IMR-90 (cell line): Measurements from ENCODE around the gene L3MBTL4. TPM values are rescaled to one million over a fixed set of nuclear protein-coding genes. Genes with fewer than 3 reads are reported as not detected.

ENCODE experiments used
- ATAC-seq: fragments of 200-7000 bp; cut with Tn5 transposase; 2 replicates; pipeline ENCODE4 v1.9.1; 2020; ENCODE audit warnings: low read depth, mild to moderate bottlenecking, moderate library complexity
- BruUV-seq: library from RNA; stranded (reverse); fragments of 400-500 nt; replicated peaks from 2 replicates; lab custom pipeline; 2021; lab: Mats Ljungman, UMichigan
- CTCF ChIA-PET: fragments of 300-600 bp; formaldehyde crosslinking; extraction: SDS; loops from one replicate; lab custom pipeline; 2021; ENCODE audit warnings: antibody characterized with exemption; lab: Yijun Ruan, JAX
- POLR2A ChIA-PET: fragments of 300-600 bp; sonication (Branson Sonifier 250); formaldehyde crosslinking; loops from one replicate; lab custom pipeline; 2022; ENCODE audit warnings: antibody characterized with exemption; ENCODE audit not compliant: unreplicated experiment; lab: Charles Lee
- DNase-seq: peaks from one replicate; pipeline ENCODE4 v3.0.0; 2013
- H2AFZ ChIP-seq: replicated peaks from 2 replicates; pipeline ENCODE3; 2013; ENCODE audit warnings: low read length, mild to moderate bottlenecking; ENCODE audit not compliant: poor library complexity
- H2AK5ac ChIP-seq: 2 replicates; pipeline ENCODE4 v1.6.1; 2013; ENCODE audit warnings: low read depth, low read length, inconsistent platforms
- H2AK9ac ChIP-seq: replicated peaks from 2 replicates; pipeline ENCODE3; 2013; ENCODE audit warnings: mild to moderate bottlenecking, low read depth, low read length, moderate library complexity; ENCODE audit not compliant: poor library complexity
- H2BK120ac ChIP-seq: 2 replicates; pipeline ENCODE4 v1.6.1; 2013; ENCODE audit warnings: low read depth, low read length, inconsistent platforms
- H2BK15ac ChIP-seq: 3 replicates; pipeline ENCODE4 v1.6.1; 2013; ENCODE audit warnings: low read depth, low read length, inconsistent platforms
- H2BK20ac ChIP-seq: 2 replicates; pipeline ENCODE4 v1.6.1; 2013; ENCODE audit warnings: low read depth, mild to moderate bottlenecking, inconsistent platforms, low read length, moderate library complexity
- H2BK5ac ChIP-seq: 2 replicates; pipeline ENCODE4 v1.6.1; 2013; ENCODE audit warnings: mild to moderate bottlenecking, low read depth, low read length, inconsistent platforms; ENCODE audit not compliant: poor library complexity, severe bottlenecking
- H3K14ac ChIP-seq: replicated peaks from 2 replicates; pipeline ENCODE4 v1.6.1; 2013; ENCODE audit warnings: low read depth, low read length, inconsistent platforms
- H3K18ac ChIP-seq: 2 replicates; pipeline ENCODE4 v1.6.1; 2013; ENCODE audit warnings: low read depth, low read length, control low read depth
- H3K23ac ChIP-seq: 2 replicates; pipeline ENCODE4 v1.6.1; 2013; ENCODE audit warnings: low read depth, low read length, inconsistent platforms
- H3K27ac ChIP-seq: 2 replicates; pipeline ENCODE4 v1.5.1; 2013; ENCODE audit warnings: mild to moderate bottlenecking, control low read depth, low read length; ENCODE audit not compliant: insufficient read depth
- H3K27me3 ChIP-seq: 2 replicates; pipeline ENCODE4 v1.6.1; 2013; ENCODE audit warnings: low read length; ENCODE audit not compliant: control insufficient read depth, insufficient read depth
- H3K36me3 ChIP-seq: 2 replicates; pipeline ENCODE4 v1.6.1; 2013; ENCODE audit warnings: low read length, mixed read lengths; ENCODE audit not compliant: control insufficient read depth, insufficient read depth
- H3K4ac ChIP-seq: 2 replicates; pipeline ENCODE4 v1.6.1; 2013; ENCODE audit warnings: low read depth, low read length, inconsistent platforms
- H3K4me1 ChIP-seq: 2 replicates; pipeline ENCODE4 v1.6.1; 2013; ENCODE audit warnings: low read length, mixed read lengths; ENCODE audit not compliant: control insufficient read depth, insufficient read depth
- H3K4me2 ChIP-seq: 2 replicates; pipeline ENCODE4 v1.6.1; 2013; ENCODE audit warnings: low read depth, mild to moderate bottlenecking, control low read depth, low read length, moderate library complexity
- H3K4me3 ChIP-seq: 2 replicates; pipeline ENCODE4 v1.5.1; 2013; ENCODE audit warnings: low read depth, mild to moderate bottlenecking, control low read depth, low read length, moderate library complexity; ENCODE audit not compliant: insufficient read depth
- H3K56ac ChIP-seq: 2 replicates; pipeline ENCODE4 v1.6.1; 2013; ENCODE audit warnings: low read length, inconsistent platforms; ENCODE audit not compliant: insufficient read depth; ENCODE audit errors: extremely low read depth
- H3K79me1 ChIP-seq, 2 experiments: 2 replicates each; pipeline ENCODE4 v1.6.1; 2013; ENCODE audit warnings: low read length in 2 of 2, inconsistent platforms in 1 of 2, low read depth in 1 of 2
- H3K9ac ChIP-seq: 2 replicates; pipeline ENCODE4 v1.6.1; 2013; ENCODE audit warnings: low read depth, low read length, control low read depth
- H3K9me1 ChIP-seq: 2 replicates; pipeline ENCODE4 v1.6.1; 2013; ENCODE audit warnings: low read length, inconsistent platforms; ENCODE audit not compliant: insufficient read depth
- H3K9me3 ChIP-seq: 2 replicates; pipeline ENCODE4 v1.6.1; 2013; ENCODE audit warnings: low read length; ENCODE audit not compliant: control insufficient read depth, insufficient read depth
- H4K20me1 ChIP-seq: 2 replicates; pipeline ENCODE4 v1.6.1; 2013; ENCODE audit warnings: low read length, inconsistent platforms; ENCODE audit not compliant: insufficient read depth
- H4K5ac ChIP-seq: 2 replicates; pipeline ENCODE4 v1.6.1; 2013; ENCODE audit warnings: mild to moderate bottlenecking, low read depth, low read length, control low read depth
- H4K8ac ChIP-seq, 2 experiments: 2 replicates each; pipeline ENCODE4 v1.6.1; 2013; ENCODE audit warnings: low read depth in 2 of 2, low read length in 2 of 2, control low read depth in 1 of 2, inconsistent platforms in 1 of 2
- H4K91ac ChIP-seq: 2 replicates; pipeline ENCODE4 v1.6.1; 2013; ENCODE audit warnings: low read depth, low read length, inconsistent platforms; ENCODE audit not compliant: insufficient read depth
- BHLHE40 ChIP-seq: fragments of 150-350 bp; IDR thresholded peaks from 2 replicates; pipeline ENCODE4 v1.6.1; 2016; ENCODE audit warnings: mild to moderate bottlenecking, low read depth, low read length
- CEBPB ChIP-seq: IDR thresholded peaks from 2 replicates; pipeline ENCODE4 v1.6.1; 2012; ENCODE audit warnings: low read depth, low read length, improper control_type of control experiment
- CTCF ChIP-seq: conservative IDR thresholded peaks from 2 replicates; pipeline ENCODE4 v1.5.1; 2012; ENCODE audit warnings: mild to moderate bottlenecking, low read depth, low read length, improper control_type of control experiment
- ELK1 ChIP-seq: fragments of 150-350 bp; IDR thresholded peaks from 2 replicates; pipeline ENCODE4 v1.6.1; 2016; ENCODE audit warnings: low read depth, mild to moderate bottlenecking, low read length, moderate library complexity, borderline replicate concordance
- FOS ChIP-seq: fragments of 150-350 bp; IDR thresholded peaks from 2 replicates; pipeline ENCODE4 v1.6.1; 2016; ENCODE audit warnings: low read depth, low read length
- MAFK ChIP-seq: IDR thresholded peaks from 2 replicates; pipeline ENCODE4 v1.6.1; 2012; ENCODE audit warnings: low read depth, low read length, improper control_type of control experiment
- MAZ ChIP-seq: IDR thresholded peaks from 2 replicates; pipeline ENCODE4 v1.6.1; 2012; ENCODE audit warnings: low read depth, mild to moderate bottlenecking, low read length, improper control_type of control experiment, moderate library complexity, borderline replicate concordance
- NFE2L2 ChIP-seq: fragments of 150-350 bp; IDR thresholded peaks from 2 replicates; pipeline ENCODE4 v1.6.1; 2016; ENCODE audit warnings: low read depth, mild to moderate bottlenecking, low read length
- POLR2A ChIP-seq: IDR thresholded peaks from 2 replicates; pipeline ENCODE4 v1.6.1; 2012; ENCODE audit warnings: mild to moderate bottlenecking, low read depth, low read length
- RFX5 ChIP-seq: IDR thresholded peaks from 2 replicates; pipeline ENCODE4 v1.8.0; 2012; ENCODE audit warnings: low read depth, mild to moderate bottlenecking, low read length, moderate library complexity
- dilution Hi-C: fragments of 300-500 bp; cut with HindIII; formaldehyde crosslinking; loops from one replicate; pipeline ENCODE4 v1.14.3; 2018; ENCODE audit warnings: low sequenced_read_pairs; ENCODE audit not compliant: unreplicated experiment
- in situ Hi-C: fragments of 300-500 bp; cut with MboI; formaldehyde crosslinking; loops from 3 replicates; pipeline ENCODE4 v1.14.3; 2019; ENCODE audit warnings: low sequenced_read_pairs, inconsistent platforms, mixed read lengths
- intact Hi-C: fragments of 100-400 bp; cut with micrococcal nuclease; formaldehyde crosslinking; loops from 2 replicates; pipeline ENCODE4 v1.10.0; 2022
- polyA plus RNA-seq, 3 experiments: library from polyadenylated mRNA; depleted of rRNA; stranded (reverse); fragments of >200 nt; gene quantifications; 2 replicates each; pipeline ENCODE4 v1.2.3, GENCODE V29; 2012; ENCODE audit warnings: low replicate concordance in 1 of 3
- total RNA-seq: library from RNA; depleted of rRNA; stranded (reverse); fragments of >200 nt; gene quantifications from 2 replicates; pipeline ENCODE4 v1.2.3, GENCODE V29; 2012

Gene L3MBTL4
- total and polyA plus RNA-seq, 2 of the 4 experiments (the other 2 are of a cell fraction), result under 0.01 to 0.02 TPM

GRCh38 chr18:6365385-6365784, 49.3 kb downstream of the L3MBTL4 start:
- Histone ChIP-seq H3K9ac (no peak overlapping the region), H3K4me1 (no peaks in the 10 kb centered on the region), H3K56ac (no peak overlapping the region), H3K4me3 (no peak overlapping the region), H2BK120ac (no peak overlapping the region), H3K14ac (no peak overlapping the region), H2AK9ac (no peak overlapping the region), H4K5ac (no peak overlapping the region), H3K27me3 (no peaks in the 10 kb centered on the region; the same call in 1 of the 2 replicates), H3K79me1 (no peaks in the 10 kb centered on the region), H4K20me1 (no peaks in the 10 kb centered on the region), H3K23ac (no peak overlapping the region), H3K4ac (no peak overlapping the region), H3K27ac (no peak overlapping the region), H4K8ac (no peak overlapping the region), H2BK5ac (no peak overlapping the region), H3K9me3 (no peaks in the 10 kb centered on the region), H3K36me3 (no peaks in the 10 kb centered on the region), H3K18ac (no peak overlapping the region), H3K9me1 (no peaks in the 10 kb centered on the region), H2BK20ac (no peak overlapping the region), H4K91ac (no peak overlapping the region), H3K4me2 (no peak overlapping the region), H2AK5ac (no peak overlapping the region), H2AFZ (no peak overlapping the region), H2BK15ac (no peak overlapping the region)
- ChIA-PET POLR2A (no interaction called here), CTCF (interaction anchor here (1.5 kb wide), 1 partner anchor 9 kb away, joined by 3 read pairs; no protein-coding TSS in a partner anchor)
- intact Hi-C loops, result no loop called here
- dilution Hi-C loops, result no loop called here
- no TSS peak for BruUV-seq
- ATAC-seq, result no peak
- in situ Hi-C loops, result no loop called here
- TF ChIP-seq CEBPB (no peak), NFE2L2 (no peak), MAFK (no peak), CTCF (no peak), MAZ (no peak), BHLHE40 (no peak), RFX5 (no peak), POLR2A (no peak), FOS (no peak), ELK1 (no peak)
- no peak for DNase-seq
